HEK293 (cell line): ENCODE results near the gene TSR1.

Source experiments
- CTCF ChIA-PET: fragments of 350-600 bp; formaldehyde crosslinking; extraction: SDS; loops from one replicate; lab custom pipeline; 2021; ENCODE audit warnings: antibody characterized with exemption; lab: Yijun Ruan, JAX
- POLR2A ChIA-PET: fragments of 300-600 bp; formaldehyde crosslinking; extraction: SDS; loops from one replicate; lab custom pipeline; 2020; ENCODE audit warnings: antibody characterized with exemption, inconsistent platforms; lab: Yijun Ruan, JAX
- H3K27ac ChIP-seq: fragments of 200-500 bp; sonication (Bioruptor generic); 2 replicates; pipeline ENCODE4 v1.5.1; 2014; ENCODE audit warnings: low read depth, low read length, control low read depth, inconsistent platforms; ENCODE audit errors: extremely low read depth
- H3K36me3 ChIP-seq, 2 experiments: fragments of 200-500 bp in 1 of 2; sonication (Bioruptor generic) in 1 of 2; 1 replicate in 1 of 2; 2 replicates in 1 of 2; pipeline ENCODE4 v1.5.1; 2014 to 2017; ENCODE audit warnings: inconsistent platforms in 2 of 2, low read length in 2 of 2; ENCODE audit not compliant: control insufficient read depth in 2 of 2, insufficient read depth in 1 of 2
- H3K4me1 ChIP-seq: fragments of 200-500 bp; sonication (Bioruptor generic); 2 replicates; pipeline ENCODE4 v1.5.1; 2014; ENCODE audit warnings: mild to moderate bottlenecking, low read length, inconsistent platforms; ENCODE audit not compliant: control insufficient read depth, insufficient read depth
- H3K4me3 ChIP-seq: 2 replicates; pipeline ENCODE4 v1.5.1; 2011; ENCODE audit warnings: low read depth, mild to moderate bottlenecking, control low read depth, low read length, moderate library complexity
- H3K9me3 ChIP-seq: fragments of 200-500 bp; sonication (Bioruptor generic); 2 replicates; pipeline ENCODE4 v1.5.1; 2014; ENCODE audit warnings: low read depth, low read length, inconsistent platforms; ENCODE audit not compliant: control insufficient read depth, insufficient read depth
- CTCF ChIP-seq: fragments of 450-650 bp; formaldehyde crosslinking; IDR thresholded peaks from 2 replicates; pipeline ENCODE4 v1.5.1; 2016; ENCODE audit warnings: missing biosample characterization, missing genetic modification characterization
- GLI4 ChIP-seq: fragments of 450-650 bp; formaldehyde crosslinking; IDR thresholded peaks from 2 replicates; pipeline ENCODE4 v1.5.1; 2016; ENCODE audit warnings: missing biosample characterization, missing genetic modification characterization
- GLIS1 ChIP-seq: fragments of 450-650 bp; formaldehyde crosslinking; IDR thresholded peaks from 2 replicates; pipeline ENCODE4 v1.5.1; 2016; ENCODE audit warnings: missing biosample characterization, missing genetic modification characterization
- HOXD13 ChIP-seq: sonication (generic); formaldehyde crosslinking; IDR thresholded peaks from 2 replicates; pipeline ENCODE4 v1.8.0; 2022; ENCODE audit warnings: missing genetic modification reagents, borderline replicate concordance
- PRDM1 ChIP-seq: fragments of 450-650 bp; formaldehyde crosslinking; IDR thresholded peaks from 2 replicates; pipeline ENCODE4; 2016; ENCODE audit warnings: missing biosample characterization, missing genetic modification characterization
- ZFP3 ChIP-seq: fragments of 450-650 bp; formaldehyde crosslinking; IDR thresholded peaks from 2 replicates; pipeline ENCODE4 v1.5.1; 2016; ENCODE audit warnings: low read depth, missing biosample characterization, missing genetic modification characterization
- ZNF16 ChIP-seq: fragments of 450-650 bp; formaldehyde crosslinking; IDR thresholded peaks from 2 replicates; pipeline ENCODE4 v1.5.1; 2016; ENCODE audit warnings: low read depth, missing biosample characterization, missing genetic modification characterization
- ZNF2 ChIP-seq: fragments of 450-650 bp; formaldehyde crosslinking; IDR thresholded peaks from 2 replicates; pipeline ENCODE4 v1.5.1; 2016; ENCODE audit warnings: missing biosample characterization, missing genetic modification characterization
- ZNF211 ChIP-seq: fragments of 450-650 bp; formaldehyde crosslinking; IDR thresholded peaks from 2 replicates; pipeline ENCODE4 v1.5.1; 2016; ENCODE audit warnings: low read depth, missing biosample characterization, missing genetic modification characterization
- ZNF23 ChIP-seq: fragments of 450-650 bp; formaldehyde crosslinking; IDR thresholded peaks from 2 replicates; pipeline ENCODE4 v1.5.1; 2016; ENCODE audit warnings: missing biosample characterization, missing genetic modification characterization, borderline replicate concordance
- ZNF292 ChIP-seq: fragments of 450-650 bp; formaldehyde crosslinking; IDR thresholded peaks from 2 replicates; pipeline ENCODE4 v1.5.1; 2016; ENCODE audit warnings: low read depth, missing biosample characterization, missing genetic modification characterization, borderline replicate concordance
- ZNF324 ChIP-seq: fragments of 450-650 bp; formaldehyde crosslinking; IDR thresholded peaks from 2 replicates; pipeline ENCODE4 v1.5.1; 2016; ENCODE audit warnings: missing biosample characterization, missing genetic modification characterization
- ZNF394 ChIP-seq: fragments of 450-650 bp; formaldehyde crosslinking; IDR thresholded peaks from 2 replicates; pipeline ENCODE4 v1.5.1; 2016; ENCODE audit warnings: missing biosample characterization, missing genetic modification characterization, mild to moderate bottlenecking, moderate library complexity, borderline replicate concordance
- ZNF548 ChIP-seq: fragments of 450-650 bp; formaldehyde crosslinking; IDR thresholded peaks from 2 replicates; pipeline ENCODE4 v1.5.1; 2016; ENCODE audit warnings: missing biosample characterization, missing genetic modification characterization
- ZNF571 ChIP-seq: fragments of 450-650 bp; formaldehyde crosslinking; IDR thresholded peaks from 2 replicates; pipeline ENCODE4 v1.5.0; 2017; ENCODE audit warnings: missing biosample characterization, missing genetic modification characterization
- ZNF585B ChIP-seq: fragments of 450-650 bp; formaldehyde crosslinking; IDR thresholded peaks from 2 replicates; pipeline ENCODE4 v1.5.1; 2016; ENCODE audit warnings: missing biosample characterization, missing genetic modification characterization
- ZSCAN18 ChIP-seq: fragments of 450-650 bp; formaldehyde crosslinking; IDR thresholded peaks from 2 replicates; pipeline ENCODE4 v1.5.1; 2016; ENCODE audit warnings: missing biosample characterization, missing genetic modification characterization
- ZSCAN30 ChIP-seq: fragments of 450-650 bp; IDR thresholded peaks from 2 replicates; pipeline ENCODE4 v1.5.1; 2018; ENCODE audit warnings: missing biosample characterization, mild to moderate bottlenecking, missing genetic modification characterization, moderate library complexity
- TF ChIP-seq, protein P1 (sequence below): fragments of 450-650 bp; formaldehyde crosslinking; IDR thresholded peaks from 2 replicates; pipeline ENCODE4 v1.5.1; 2016; ENCODE audit warnings: missing biosample characterization, missing genetic modification characterization
- TF ChIP-seq, protein P2 (sequence below): sonication (generic); formaldehyde crosslinking; IDR thresholded peaks from 2 replicates; pipeline ENCODE4 v1.8.1; 2022; ENCODE audit warnings: mild to moderate bottlenecking, moderate library complexity, missing genetic modification reagents

The TSR1 gene

DNA sequence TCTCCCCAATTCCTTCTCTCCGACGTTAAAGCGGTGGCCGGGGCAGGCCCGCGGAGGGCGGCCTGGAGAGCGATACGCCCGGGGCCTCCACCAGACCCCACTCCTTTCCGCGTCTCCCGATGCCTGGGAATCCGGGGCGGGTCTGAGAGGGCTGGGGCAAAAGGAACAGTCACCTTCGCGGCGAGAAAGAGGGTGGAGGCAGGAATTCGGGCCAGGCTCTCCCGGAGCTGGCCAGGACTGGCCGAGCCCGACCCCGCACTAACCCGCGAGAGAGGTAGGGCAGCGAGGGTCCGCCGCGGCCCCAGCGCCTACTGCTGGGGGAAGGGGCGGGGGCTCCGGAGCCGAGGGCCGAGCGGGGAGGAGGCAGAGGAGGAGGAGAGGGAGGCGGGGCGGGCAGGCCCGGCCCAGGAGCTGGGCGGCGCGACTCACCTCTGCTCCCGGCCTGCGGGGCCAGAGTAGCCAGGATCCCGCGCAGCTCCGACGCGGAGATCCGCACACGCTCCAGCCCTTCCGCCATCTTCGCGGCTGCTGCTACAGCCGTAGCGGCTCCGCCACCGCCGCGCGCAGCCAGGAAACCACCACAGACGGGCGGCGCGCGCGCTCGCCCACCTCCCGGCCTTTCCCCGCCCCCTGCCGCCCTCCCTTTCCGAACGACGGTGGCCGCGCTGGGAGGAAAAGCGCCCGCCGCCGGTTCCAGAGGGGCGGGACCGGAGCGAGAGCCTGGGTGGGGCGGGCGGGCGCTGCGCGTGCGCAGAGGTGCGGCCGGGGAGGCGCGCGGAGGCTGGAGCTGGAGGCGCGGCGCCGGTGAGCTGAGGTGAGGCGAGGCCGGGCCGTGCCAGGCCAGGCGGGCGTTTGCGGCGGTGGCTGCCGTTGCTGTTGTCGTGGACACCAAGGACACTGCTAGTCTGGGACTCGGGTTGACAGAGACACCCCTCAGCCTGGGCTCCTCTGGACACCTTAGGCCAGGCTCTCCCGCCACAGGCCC lies 32.8 kb downstream of the TSR1 start, which contains the start of the genes SMG6 and SRR (continued):
- TF ChIP-seq ZNF571 (no peak), ZNF548 (tag by site-specific recombination) (no peak)

DNA sequence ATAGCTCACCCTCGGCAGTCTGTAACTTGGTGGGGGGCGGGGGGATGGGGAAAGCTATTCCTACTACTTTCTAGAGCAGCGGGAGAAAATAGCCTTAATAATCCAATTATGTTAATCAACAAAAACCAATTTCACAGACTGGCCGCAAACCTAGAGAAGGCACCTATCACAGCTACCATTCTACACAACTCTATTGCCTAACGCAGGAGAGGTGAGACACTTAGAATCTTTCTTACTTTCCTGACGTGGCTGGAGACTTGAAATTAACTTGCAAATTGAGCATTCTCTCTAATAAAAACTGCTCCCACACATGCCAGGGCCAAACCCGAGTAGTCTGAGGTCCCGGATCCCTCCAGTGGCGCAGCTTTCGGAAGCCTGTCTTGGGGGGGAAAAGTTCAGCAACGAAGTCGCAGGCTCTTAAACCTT lies 33.5 kb downstream of the TSR1 start:
- ChIA-PET CTCF (interaction anchor here (0.6 to 2.8 kb wide), 6 partner anchors 12 to 248 kb away, joined by 3 to 15 read pairs (median 3); partner anchors contain the start of gene HIC1), POLR2A (interaction anchor here (0.7 to 3.9 kb wide), 20 partner anchors 8 to 208 kb away, joined by 3 to 46 read pairs (median 4); partner anchors contain the start of genes METTL16, MNT, SGSM2 and TSR1)
- H3K4me3 ChIP-seq, result peak overlapping the region; percentile 91
- peak overlapping the region; percentile 93 for H3K27ac ChIP-seq
- no peaks in the 10 kb centered on the region for H3K4me1 ChIP-seq
- H3K36me3 ChIP-seq, result peaks cover 15 to 28% of the 10 kb centered on the region in 2 experiments
- no peaks in the 10 kb centered on the region for H3K9me3 ChIP-seq
- TF ChIP-seq ZSCAN30 (tag by site-specific recombination) (no peak), ZNF211 (tag by site-specific recombination) (no peak), ZNF292 (no peak), ZSCAN18 (tag by site-specific recombination) (no peak), ZNF16 (tag by site-specific recombination) (no peak), ZNF2 (tag by site-specific recombination) (no peak), GLIS1 (tag by site-specific recombination) (peak; percentile 17), GLI4 (no peak), CTCF (no peak), PRDM1 (tag by site-specific recombination) (peak; percentile 79), HOXD13 (0 out of 2 replicates have a peak, but pooled peaks have one; percentile 19), ZNF23 (tag by site-specific recombination) (no peak)
- TF ChIP-seq, protein P1, sequence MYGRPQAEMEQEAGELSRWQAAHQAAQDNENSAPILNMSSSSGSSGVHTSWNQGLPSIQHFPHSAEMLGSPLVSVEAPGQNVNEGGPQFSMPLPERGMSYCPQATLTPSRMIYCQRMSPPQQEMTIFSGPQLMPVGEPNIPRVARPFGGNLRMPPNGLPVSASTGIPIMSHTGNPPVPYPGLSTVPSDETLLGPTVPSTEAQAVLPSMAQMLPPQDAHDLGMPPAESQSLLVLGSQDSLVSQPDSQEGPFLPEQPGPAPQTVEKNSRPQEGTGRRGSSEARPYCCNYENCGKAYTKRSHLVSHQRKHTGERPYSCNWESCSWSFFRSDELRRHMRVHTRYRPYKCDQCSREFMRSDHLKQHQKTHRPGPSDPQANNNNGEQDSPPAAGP (tag by site-specific recombination), result no peak
- TF ChIP-seq, protein P2, sequence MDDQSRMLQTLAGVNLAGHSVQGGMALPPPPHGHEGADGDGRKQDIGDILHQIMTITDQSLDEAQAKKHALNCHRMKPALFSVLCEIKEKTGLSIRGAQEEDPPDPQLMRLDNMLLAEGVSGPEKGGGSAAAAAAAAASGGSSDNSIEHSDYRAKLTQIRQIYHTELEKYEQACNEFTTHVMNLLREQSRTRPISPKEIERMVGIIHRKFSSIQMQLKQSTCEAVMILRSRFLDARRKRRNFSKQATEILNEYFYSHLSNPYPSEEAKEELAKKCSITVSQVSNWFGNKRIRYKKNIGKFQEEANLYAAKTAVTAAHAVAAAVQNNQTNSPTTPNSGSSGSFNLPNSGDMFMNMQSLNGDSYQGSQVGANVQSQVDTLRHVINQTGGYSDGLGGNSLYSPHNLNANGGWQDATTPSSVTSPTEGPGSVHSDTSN (CRISPR knock-in tag), result 0 out of 2 replicates have a peak, but pooled peaks have one; percentile 5
- TF ChIP-seq, all 188 proteins: peak for 4

DNA sequence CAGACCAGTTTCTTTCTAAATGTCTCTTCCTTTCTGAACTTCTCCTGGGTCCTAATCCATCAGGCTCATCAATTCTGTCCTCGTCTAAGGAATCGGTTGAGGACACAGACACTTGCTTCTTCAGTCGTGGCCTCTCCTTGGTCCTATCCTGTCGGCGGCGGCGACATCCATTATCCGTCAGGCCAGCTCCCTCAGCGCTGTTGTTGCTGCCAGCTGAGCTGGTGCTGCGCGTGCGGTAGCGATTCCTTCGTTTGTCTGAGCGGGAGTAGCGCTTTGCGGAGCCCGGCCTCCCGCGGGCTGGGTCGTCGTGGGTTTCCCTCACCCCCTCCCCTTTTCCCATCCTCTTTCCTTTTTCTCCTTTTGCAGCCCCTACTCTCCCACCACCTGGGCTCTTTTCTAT lies 36.5 kb downstream of the TSR1 start:
- H3K4me3 ChIP-seq, result no peak overlapping the region
- H3K27ac ChIP-seq, result no peak overlapping the region
- POLR2A ChIA-PET, result no interaction called here
- no peak for TF ChIP-seq ZNF585B (tag by site-specific recombination)
- no peak for TF ChIP-seq ZFP3 (tag by site-specific recombination)
- TF ChIP-seq ZNF394 (tag by site-specific recombination), result no peak
- no peak for TF ChIP-seq ZNF324 (tag by site-specific recombination)
- CTCF ChIA-PET, result no interaction called here
- H3K4me1 ChIP-seq, result no peaks in the 10 kb centered on the region
- H3K9me3 ChIP-seq, result no peaks in the 10 kb centered on the region
- peaks cover 42 to 58% of the 10 kb centered on the region in 2 experiments for H3K36me3 ChIP-seq
